Colonic mucosa (tissue), 4 donors: ENCODE measurements around the gene ANKRD6. TPM values are rescaled to one million over a fixed set of nuclear protein-coding genes. Genes with fewer than 3 reads are reported as not detected.

ENCODE experiments used
- DNase-seq: peaks from one replicate; pipeline ENCODE4 v3.0.0-alpha.2; 2020
- H3K27ac ChIP-seq: fragments of 200-600 bp; one replicate; pipeline ENCODE4 v1.8.0; 2021
- H3K27me3 ChIP-seq: fragments of 200-600 bp; one replicate; pipeline ENCODE4 v1.8.0; 2021
- H3K36me3 ChIP-seq: fragments of 200-600 bp; one replicate; pipeline ENCODE4 v1.8.0; 2021
- H3K4me1 ChIP-seq: fragments of 200-600 bp; one replicate; pipeline ENCODE4 v1.8.0; 2021; ENCODE audit warnings: mild to moderate bottlenecking
- H3K4me3 ChIP-seq: fragments of 200-600 bp; one replicate; pipeline ENCODE4 v1.8.0; 2021
- H3K9ac ChIP-seq, 2 donors: one replicate each; pipeline ENCODE4 v1.7.0; 2013; ENCODE audit warnings: control low read depth in 2 of 2, low read depth in 2 of 2, low read length in 2 of 2
- H3K9me3 ChIP-seq: fragments of 200-600 bp; one replicate; pipeline ENCODE4 v1.8.0; 2021
- CTCF ChIP-seq: fragments of 200-600 bp; IDR thresholded peaks from one replicate; pipeline ENCODE4 v1.8.0; 2022; ENCODE audit warnings: antibody characterized with exemption, mild to moderate bottlenecking
- intact Hi-C: fragments of 100-400 bp; cut with DNase I; formaldehyde crosslinking; loops from one replicate; pipeline ENCODE4 v1.14.1; 2022
- total RNA-seq, 2 donors: library from RNA; stranded (reverse); fragmentation: NEBNext Ultra II Directional in 1 of 2; extraction: Animal tissue kit (Norgen Biotek cat#: 25700) in 1 of 2; gene quantifications; one replicate each; pipeline ENCODE4 v1.2.1, GENCODE V29; 2021
- donor health status: healthy.
- donor health status: DM: no; HTN: no; CAD: no.
- donor health status: DM: no; HTN: no; CAD: no.

Gene ANKRD6
- total RNA-seq, 2 donors from 2014 or later, result 1.6 to 3.1 TPM

GRCh38 chr6:89530982-89531381 is 98.0 kb downstream of the ANKRD6 start:
- Histone ChIP-seq H3K27me3 (no peaks in the 10 kb centered on the region), H3K4me3 (no peak overlapping the region), H3K4me1 (no peaks in the 10 kb centered on the region), H3K9ac (no peak overlapping the region), H3K27ac (no peak overlapping the region), H3K36me3 (no peaks in the 10 kb centered on the region), H3K9me3 (no peaks in the 10 kb centered on the region)
- DNase-seq, result no peak
- no peak for TF ChIP-seq CTCF
- intact Hi-C loops, result no loop called here

GRCh38 chr6:89536231-89536630 is 103.3 kb downstream of the ANKRD6 start:
- no peak overlapping the region for H3K9ac ChIP-seq
- no peak for DNase-seq
- H3K36me3 ChIP-seq, result no peaks in the 10 kb centered on the region
- TF ChIP-seq CTCF, result no peak
- H3K9me3 ChIP-seq, result no peaks in the 10 kb centered on the region
- no peak overlapping the region for H3K4me3 ChIP-seq
- H3K27me3 ChIP-seq, result no peaks in the 10 kb centered on the region
- no peaks in the 10 kb centered on the region for H3K4me1 ChIP-seq
- H3K27ac ChIP-seq, result no peak overlapping the region
- intact Hi-C loops, result no loop called here

- Histone ChIP-seq H3K36me3 (no peaks in the 10 kb centered on the region), H3K4me1 (no peaks in the 10 kb centered on the region), H3K27me3 (no peaks in the 10 kb centered on the region), H3K27ac (no peak overlapping the region), H3K9ac (no peak overlapping the region), H3K4me3 (no peak overlapping the region), H3K9me3 (no peaks in the 10 kb centered on the region)
- no peak for TF ChIP-seq CTCF
- no peak for DNase-seq
- intact Hi-C loops, result no loop called here
These were observed 106.8 kb downstream of the ANKRD6 start for GRCh38 chr6:89539779-89540178.

GRCh38 chr6:89542081-89542857 is 109.3 kb downstream of the ANKRD6 start:
- Histone ChIP-seq H3K27me3 (no peaks in the 10 kb centered on the region), H3K4me1 (no peaks in the 10 kb centered on the region), H3K36me3 (no peaks in the 10 kb centered on the region), H3K27ac (no peak overlapping the region), H3K9me3 (no peaks in the 10 kb centered on the region), H3K9ac (no peak overlapping the region), H3K4me3 (no peak overlapping the region)
- intact Hi-C loops, result no loop called here
- DNase-seq, result no peak
- TF ChIP-seq CTCF, result no peak

- no peaks in the 10 kb centered on the region for H3K4me1 ChIP-seq
- no peaks in the 10 kb centered on the region for H3K9me3 ChIP-seq
- TF ChIP-seq CTCF, result no peak
- H3K9ac ChIP-seq, result no peak overlapping the region
- no peak overlapping the region for H3K27ac ChIP-seq
- DNase-seq, result no peak
- no peaks in the 10 kb centered on the region for H3K27me3 ChIP-seq
- no peaks in the 10 kb centered on the region for H3K36me3 ChIP-seq
- H3K4me3 ChIP-seq, result no peak overlapping the region
- intact Hi-C loops, result no loop called here
These were observed 109.9 kb downstream of the ANKRD6 start for GRCh38 chr6:89542866-89543265.
